Thoracic aorta (tissue), 2 donors: Measurements from ENCODE around the gene SLC25A26. TPM values are rescaled to one million over a fixed set of nuclear protein-coding genes. Genes with fewer than 3 reads are reported as not detected.

Source experiments
- ATAC-seq: fragments of 150-250 bp; one replicate; pipeline ENCODE4 v1.8.0; 2017; ENCODE audit warnings: low read depth; ENCODE audit not compliant: insufficient number of reproducible peaks, low FRiP score
- DNase-seq: peaks from one replicate; pipeline ENCODE4 v3.0.0-alpha.2; 2020; ENCODE audit warnings: low spot score
- H3K27ac ChIP-seq, 2 donors: fragments of 200-600 bp; sonication (generic); 1 replicate in 1 of 2; 2 replicates in 1 of 2; pipeline ENCODE4 v1.5.1; 2016; ENCODE audit warnings: mild to moderate bottlenecking in 2 of 2, moderate library complexity in 2 of 2
- H3K27me3 ChIP-seq: fragments of 200-600 bp; sonication (generic); replicated peaks from 2 replicates; pipeline ENCODE4 v1.6.0; 2016; ENCODE audit warnings: mild to moderate bottlenecking; ENCODE audit not compliant: insufficient read depth
- H3K36me3 ChIP-seq: fragments of 200-600 bp; sonication (generic); one replicate; pipeline ENCODE4 v1.5.1; 2016
- H3K4me1 ChIP-seq, 2 donors: fragments of 200-600 bp; sonication (generic); 1 replicate in 1 of 2; 2 replicates in 1 of 2; pipeline versions ENCODE4 v1.5.1 to v1.6.0; 2016; ENCODE audit warnings: low read depth in 2 of 2, mild to moderate bottlenecking in 1 of 2; ENCODE audit not compliant: control insufficient read depth in 1 of 2
- H3K4me3 ChIP-seq: fragments of 200-600 bp; sonication (generic); 2 replicates; pipeline ENCODE4 v1.5.1; 2016; ENCODE audit warnings: mild to moderate bottlenecking
- H3K9me3 ChIP-seq: fragments of 200-600 bp; sonication (generic); 2 replicates; pipeline ENCODE4 v1.5.1; 2016
- total RNA-seq, 2 donors: library from RNA; depleted of rRNA; stranded (reverse); fragments of >200 nt; gene quantifications; one replicate each; pipeline versions ENCODE4 v1.1.0 to v1.2.3, GENCODE V29; 2016
- TF ChIP-seq, protein P1 (sequence below): fragments of 200-600 bp; sonication (generic); IDR thresholded peaks from one replicate; pipeline ENCODE4 v1.5.1; 2019; ENCODE audit warnings: antibody characterized with exemption

SLC25A26 gene
- total RNA-seq, 2 donors from 2014 or later = 32.5 to 32.8 TPM

- Histone ChIP-seq H3K36me3 (no peaks in the 10 kb centered on the region), H3K9me3 (no peaks in the 10 kb centered on the region), H3K4me3 (no peak overlapping the region), H3K27me3 (peaks cover 6% of the 10 kb centered on the region), H3K27ac (no peak overlapping the region), H3K4me1 (no peaks in the 10 kb centered on the region)
- ATAC-seq (no peak), DNase-seq (no peak)
- TF ChIP-seq, protein P1, sequence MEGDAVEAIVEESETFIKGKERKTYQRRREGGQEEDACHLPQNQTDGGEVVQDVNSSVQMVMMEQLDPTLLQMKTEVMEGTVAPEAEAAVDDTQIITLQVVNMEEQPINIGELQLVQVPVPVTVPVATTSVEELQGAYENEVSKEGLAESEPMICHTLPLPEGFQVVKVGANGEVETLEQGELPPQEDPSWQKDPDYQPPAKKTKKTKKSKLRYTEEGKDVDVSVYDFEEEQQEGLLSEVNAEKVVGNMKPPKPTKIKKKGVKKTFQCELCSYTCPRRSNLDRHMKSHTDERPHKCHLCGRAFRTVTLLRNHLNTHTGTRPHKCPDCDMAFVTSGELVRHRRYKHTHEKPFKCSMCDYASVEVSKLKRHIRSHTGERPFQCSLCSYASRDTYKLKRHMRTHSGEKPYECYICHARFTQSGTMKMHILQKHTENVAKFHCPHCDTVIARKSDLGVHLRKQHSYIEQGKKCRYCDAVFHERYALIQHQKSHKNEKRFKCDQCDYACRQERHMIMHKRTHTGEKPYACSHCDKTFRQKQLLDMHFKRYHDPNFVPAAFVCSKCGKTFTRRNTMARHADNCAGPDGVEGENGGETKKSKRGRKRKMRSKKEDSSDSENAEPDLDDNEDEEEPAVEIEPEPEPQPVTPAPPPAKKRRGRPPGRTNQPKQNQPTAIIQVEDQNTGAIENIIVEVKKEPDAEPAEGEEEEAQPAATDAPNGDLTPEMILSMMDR = no peak
Measured at GRCh38 chr3:66198437-66199088, 22.2 kb upstream of the SLC25A26 start.

- DNase-seq = no peak
- TF ChIP-seq, protein P1 = no peak
Measured at GRCh38 chr3:66199089-66199473, 21.7 kb upstream of the SLC25A26 start.

GRCh38 chr3:66200147-66200546 is 20.7 kb upstream of the SLC25A26 start:
- H3K27ac ChIP-seq = no peak overlapping the region

More at GRCh38 chr3:66199089-66199473, 21.7 kb upstream of the SLC25A26 start:
- H3K36me3 ChIP-seq = no peaks in the 10 kb centered on the region
- no peak for ATAC-seq
- no peaks in the 10 kb centered on the region for H3K9me3 ChIP-seq
- H3K27me3 ChIP-seq = peaks cover 6% of the 10 kb centered on the region
- H3K27ac ChIP-seq = no peak overlapping the region
- no peak overlapping the region for H3K4me3 ChIP-seq
- no peaks in the 10 kb centered on the region for H3K4me1 ChIP-seq

GRCh38 chr3:66200786-66201185 is 20.0 kb upstream of the SLC25A26 start:
- Histone ChIP-seq H3K27me3 (no peaks in the 10 kb centered on the region), H3K4me3 (no peak overlapping the region), H3K4me1 (no peaks in the 10 kb centered on the region), H3K36me3 (no peaks in the 10 kb centered on the region), H3K27ac (no peak overlapping the region), H3K9me3 (no peaks in the 10 kb centered on the region)
- DNase-seq (no peak), ATAC-seq (no peak)
- TF ChIP-seq, protein P1 = no peak

More at GRCh38 chr3:66200147-66200546, 20.7 kb upstream of the SLC25A26 start:
- DNase-seq (no peak), ATAC-seq (no peak)
- Histone ChIP-seq H3K27me3 (peaks cover 5% of the 10 kb centered on the region), H3K36me3 (no peaks in the 10 kb centered on the region), H3K4me3 (no peak overlapping the region), H3K4me1 (no peaks in the 10 kb centered on the region), H3K9me3 (no peaks in the 10 kb centered on the region)
- TF ChIP-seq, protein P1 = no peak

DNA sequence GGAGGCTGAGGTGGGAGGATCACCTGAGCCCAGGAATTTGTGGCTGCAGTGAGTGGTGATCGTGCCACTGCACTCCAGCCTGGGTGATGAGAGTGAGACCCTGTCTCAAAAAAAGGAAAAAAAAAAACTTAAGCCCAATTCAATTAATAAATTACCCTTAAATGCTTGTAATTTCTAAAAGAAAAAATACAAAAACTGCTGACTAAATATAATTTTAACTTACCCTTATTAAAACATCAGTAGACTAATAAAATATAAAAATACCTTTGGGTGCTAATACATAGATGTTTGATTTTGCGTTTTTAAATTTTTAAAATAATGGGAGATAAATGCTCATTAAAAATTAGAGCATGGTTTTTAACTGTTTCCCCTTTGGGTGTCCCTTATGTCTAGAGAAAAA is 17.5 kb upstream of the SLC25A26 start:
- Histone ChIP-seq H3K36me3 (no peaks in the 10 kb centered on the region), H3K27ac (no peak overlapping the region), H3K9me3 (no peaks in the 10 kb centered on the region), H3K4me1 (no peaks in the 10 kb centered on the region), H3K4me3 (no peak overlapping the region), H3K27me3 (no peaks in the 10 kb centered on the region)
- TF ChIP-seq, protein P1 = no peak
- DNase-seq (no peak), ATAC-seq (no peak)
